Measurements from ENCODE around the gene ELFN2.

The ELFN2 gene

GRCh38 chr22:37343348-37343747 lies 83.9 kb downstream of the ELFN2 start:
- no peaks in the 10 kb centered on the region for H3K9me2 ChIP-seq (replicated peaks; ENCODE audit: control insufficient read depth, low read length)
- no peak for TF ChIP-seq CTCF (IDR thresholded peaks at IDR 0.05; ENCODE audit: low read depth, low read length, poor library complexity, severe bottlenecking)
- TF ChIP-seq EZH2phosphoT487 (IDR thresholded peaks at IDR 0.05; ENCODE audit: borderline replicate concordance, low read length), result no peak
- H3K27ac ChIP-seq (ENCODE audit: low read depth, low read length), result no peak overlapping the region

GRCh38 chr22:37342065-37342464 lies 85.2 kb downstream of the ELFN2 start:
- Histone ChIP-seq H3K4me3 (ENCODE audit: low read length) (no peak overlapping the region), H3K27me3 (ENCODE audit: control insufficient read depth, low read length) (peaks cover 38% of the 10 kb centered on the region), H3K79me2 (ENCODE audit: control insufficient read depth, low read length) (no peaks in the 10 kb centered on the region), H3F3A (ENCODE audit: control insufficient read depth, insufficient read depth) (no peaks in the 10 kb centered on the region), H3K4me1 (ENCODE audit: control insufficient read depth, low read length) (peaks cover 6% of the 10 kb centered on the region), H4K20me1 (ENCODE audit: control insufficient read depth, insufficient read depth, low read depth, low read length) (no peaks in the 10 kb centered on the region), H3K9me3 (ENCODE audit: control insufficient read depth, insufficient read depth, low read length) (no peaks in the 10 kb centered on the region), H3K4me2 (ENCODE audit: low read length) (no peak overlapping the region), H3K36me3 (ENCODE audit: control insufficient read depth, low read length) (no peaks in the 10 kb centered on the region), H3K9me2 (replicated peaks; ENCODE audit: control insufficient read depth, low read length) (no peaks in the 10 kb centered on the region), H3K27ac (ENCODE audit: low read depth, low read length) (no peak overlapping the region)
- TF ChIP-seq EZH2phosphoT487 (IDR thresholded peaks at IDR 0.05; ENCODE audit: borderline replicate concordance, low read length) (no peak), CTCF (IDR thresholded peaks at IDR 0.05; ENCODE audit: low read depth, low read length, poor library complexity, severe bottlenecking) (no peak)

More at GRCh38 chr22:37343348-37343747, 83.9 kb downstream of the ELFN2 start:
- H3K36me3 ChIP-seq (ENCODE audit: control insufficient read depth, low read length), result no peaks in the 10 kb centered on the region
- H3K79me2 ChIP-seq (ENCODE audit: control insufficient read depth, low read length), result no peaks in the 10 kb centered on the region
- no peak overlapping the region for H3K4me3 ChIP-seq (ENCODE audit: low read length)
- no peaks in the 10 kb centered on the region for H3K9me3 ChIP-seq (ENCODE audit: control insufficient read depth, insufficient read depth, low read length)
- no peaks in the 10 kb centered on the region for H3F3A ChIP-seq (ENCODE audit: control insufficient read depth, insufficient read depth)
- no peak overlapping the region for H3K4me2 ChIP-seq (ENCODE audit: low read length)
- peaks cover 26% of the 10 kb centered on the region for H3K27me3 ChIP-seq (ENCODE audit: control insufficient read depth, low read length)
- peaks cover 6% of the 10 kb centered on the region for H3K4me1 ChIP-seq (ENCODE audit: control insufficient read depth, low read length)
- H4K20me1 ChIP-seq (ENCODE audit: control insufficient read depth, insufficient read depth, low read depth, low read length), result no peaks in the 10 kb centered on the region

- Histone ChIP-seq H3K4me1 (ENCODE audit: control insufficient read depth, low read length) (peaks cover 6% of the 10 kb centered on the region), H3K27ac (ENCODE audit: low read depth, low read length) (no peak overlapping the region), H3F3A (ENCODE audit: control insufficient read depth, insufficient read depth) (no peaks in the 10 kb centered on the region), H3K4me3 (ENCODE audit: low read length) (no peak overlapping the region), H3K9me2 (replicated peaks; ENCODE audit: control insufficient read depth, low read length) (no peaks in the 10 kb centered on the region), H3K79me2 (ENCODE audit: control insufficient read depth, low read length) (no peaks in the 10 kb centered on the region), H3K36me3 (ENCODE audit: control insufficient read depth, low read length) (no peaks in the 10 kb centered on the region), H3K4me2 (ENCODE audit: low read length) (no peak overlapping the region), H3K27me3 (ENCODE audit: control insufficient read depth, low read length) (peaks cover 48% of the 10 kb centered on the region), H4K20me1 (ENCODE audit: control insufficient read depth, insufficient read depth, low read depth, low read length) (no peaks in the 10 kb centered on the region), H3K9me3 (ENCODE audit: control insufficient read depth, insufficient read depth, low read length) (no peaks in the 10 kb centered on the region)
- TF ChIP-seq EZH2phosphoT487 (IDR thresholded peaks at IDR 0.05; ENCODE audit: borderline replicate concordance, low read length) (no peak), CTCF (IDR thresholded peaks at IDR 0.05; ENCODE audit: low read depth, low read length, poor library complexity, severe bottlenecking) (no peak)
Observed at GRCh38 chr22:37340331-37341262, 86.7 kb downstream of the ELFN2 start.

Measured in DOHH2 (cell line).